Measurements from ENCODE around the gene SCAMP1.

The SCAMP1 gene

DNA sequence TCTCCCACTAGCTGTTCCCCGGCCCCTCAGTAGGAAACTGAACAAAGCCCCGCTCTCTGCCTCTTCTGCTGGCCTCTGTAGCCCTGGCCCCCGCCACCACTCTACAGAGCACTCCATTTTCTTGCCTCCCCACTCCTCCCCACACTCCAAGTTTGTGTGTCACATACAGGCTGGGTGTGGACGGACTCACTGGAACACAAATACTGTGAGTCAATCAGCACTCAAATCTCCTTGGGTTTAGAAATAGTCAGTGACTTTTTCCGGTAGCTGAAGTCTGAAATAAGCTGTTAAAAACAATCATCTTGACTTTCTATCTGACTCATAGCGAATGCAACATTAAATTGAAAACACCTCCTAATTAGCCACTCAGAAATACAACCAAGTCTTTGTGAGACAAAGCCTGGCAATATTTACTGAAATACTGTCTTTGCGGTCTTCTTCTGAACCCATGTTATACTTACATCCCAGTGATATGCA is 165.7 kb downstream of the SCAMP1 start:
- Histone ChIP-seq H3K4me3 (ENCODE audit: low read depth, low read length) (no peak overlapping the region), H3K27me3 (ENCODE audit: control insufficient read depth, insufficient read depth, low read length) (no peaks in the 10 kb centered on the region), H3K9me3 (ENCODE audit: control insufficient read depth, insufficient read depth, low read length) (no peaks in the 10 kb centered on the region), H3K9ac (ENCODE audit: low read depth, low read length) (no peak overlapping the region), H3K4me1 (ENCODE audit: control insufficient read depth, insufficient read depth, low read length) (no peaks in the 10 kb centered on the region), H3K36me3 (ENCODE audit: control insufficient read depth, insufficient read depth, low read length) (no peaks in the 10 kb centered on the region)

DNA sequence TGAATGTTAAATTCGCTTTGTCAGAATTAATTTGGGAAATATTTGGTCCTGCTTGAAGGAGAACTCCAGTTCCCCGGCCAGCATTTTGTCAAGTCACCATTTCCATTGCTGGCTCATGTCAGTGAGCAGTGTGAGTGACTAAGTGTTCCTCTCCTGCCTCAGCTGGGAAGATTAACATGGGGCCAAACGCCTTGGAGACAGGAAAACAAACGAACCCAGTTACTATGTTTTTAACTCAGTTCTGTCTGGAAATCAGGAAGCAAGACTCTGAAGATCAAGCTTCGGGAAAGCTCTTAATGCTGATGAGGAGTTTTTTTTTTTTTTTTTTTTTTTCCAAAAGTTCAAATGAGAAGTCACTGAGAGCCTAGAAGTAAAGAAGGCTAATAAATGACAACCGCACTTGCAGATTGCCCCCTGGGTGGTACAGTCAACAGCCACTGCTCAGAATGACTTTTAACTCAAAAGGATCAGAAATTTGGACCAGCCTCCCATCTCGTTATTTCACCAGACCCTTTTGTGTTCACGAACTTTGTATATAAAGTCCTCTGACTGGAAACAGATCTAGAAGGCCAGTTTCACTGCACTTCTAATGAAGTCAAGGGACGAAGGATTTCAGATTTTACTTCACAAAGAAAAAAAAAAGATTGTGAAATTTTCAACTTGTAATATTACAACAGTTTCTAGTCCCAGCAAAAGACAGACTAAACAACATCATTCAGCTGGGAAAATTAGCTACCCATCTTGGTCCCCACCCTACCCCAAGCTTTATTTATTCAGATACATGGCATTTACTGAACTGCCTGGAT is 166.8 kb downstream of the SCAMP1 start:
- Histone ChIP-seq H3K27me3 (ENCODE audit: control insufficient read depth, insufficient read depth, low read length) (no peaks in the 10 kb centered on the region), H3K9ac (ENCODE audit: low read depth, low read length) (no peak overlapping the region), H3K4me1 (ENCODE audit: control insufficient read depth, insufficient read depth, low read length) (no peaks in the 10 kb centered on the region), H3K36me3 (ENCODE audit: control insufficient read depth, insufficient read depth, low read length) (no peaks in the 10 kb centered on the region), H3K4me3 (ENCODE audit: low read depth, low read length) (no peak overlapping the region), H3K9me3 (ENCODE audit: control insufficient read depth, insufficient read depth, low read length) (no peaks in the 10 kb centered on the region)

DNA sequence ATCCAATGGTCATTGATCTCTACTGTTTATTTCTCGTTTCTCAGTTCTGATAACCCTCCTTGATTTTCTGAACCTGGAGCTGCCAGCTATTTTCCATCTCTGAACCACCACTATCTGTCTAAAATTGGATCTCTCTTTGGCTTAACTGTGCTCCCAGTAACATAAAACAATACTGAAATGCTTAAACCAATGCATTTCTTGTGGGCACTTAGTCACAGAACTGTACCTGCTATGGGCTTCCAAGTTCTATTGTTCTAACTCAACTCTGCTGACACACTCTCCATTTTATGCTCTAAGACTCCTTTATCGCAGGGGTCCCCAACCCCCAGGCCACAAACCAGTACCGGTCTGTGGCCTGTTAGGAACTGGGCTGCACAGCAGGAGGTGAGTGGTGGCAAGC is 167.5 kb downstream of the SCAMP1 start:
- no peaks in the 10 kb centered on the region for H3K9me3 ChIP-seq (ENCODE audit: control insufficient read depth, insufficient read depth, low read length)
- H3K36me3 ChIP-seq (ENCODE audit: control insufficient read depth, insufficient read depth, low read length), result no peaks in the 10 kb centered on the region
- no peak overlapping the region for H3K9ac ChIP-seq (ENCODE audit: low read depth, low read length)
- no peak overlapping the region for H3K4me3 ChIP-seq (ENCODE audit: low read depth, low read length)
- H3K27me3 ChIP-seq (ENCODE audit: control insufficient read depth, insufficient read depth, low read length), result no peaks in the 10 kb centered on the region
- H3K4me1 ChIP-seq (ENCODE audit: control insufficient read depth, insufficient read depth, low read length), result no peaks in the 10 kb centered on the region
